ES-I3 (cell line): Measurements from ENCODE around the gene MYCBP2.

Experiments used
- H3K36me3 ChIP-seq: 2 replicates; pipeline ENCODE4 v1.6.1; 2013; ENCODE audit warnings: mild to moderate bottlenecking, low read length, control low read depth, moderate library complexity; ENCODE audit not compliant: insufficient read depth
- H3K4me1 ChIP-seq: 2 replicates; pipeline ENCODE4 v1.6.1; 2013; ENCODE audit warnings: mild to moderate bottlenecking, control low read depth, low read length; ENCODE audit not compliant: insufficient read depth
- H3K9ac ChIP-seq: 2 replicates; pipeline ENCODE4 v1.6.1; 2013; ENCODE audit warnings: low read depth, mild to moderate bottlenecking, low read length, moderate library complexity
- H3K9me3 ChIP-seq: 2 replicates; pipeline ENCODE4 v1.6.1; 2013; ENCODE audit warnings: mild to moderate bottlenecking, low read length, moderate library complexity; ENCODE audit not compliant: control insufficient read depth, insufficient read depth

The MYCBP2 gene, protein sequence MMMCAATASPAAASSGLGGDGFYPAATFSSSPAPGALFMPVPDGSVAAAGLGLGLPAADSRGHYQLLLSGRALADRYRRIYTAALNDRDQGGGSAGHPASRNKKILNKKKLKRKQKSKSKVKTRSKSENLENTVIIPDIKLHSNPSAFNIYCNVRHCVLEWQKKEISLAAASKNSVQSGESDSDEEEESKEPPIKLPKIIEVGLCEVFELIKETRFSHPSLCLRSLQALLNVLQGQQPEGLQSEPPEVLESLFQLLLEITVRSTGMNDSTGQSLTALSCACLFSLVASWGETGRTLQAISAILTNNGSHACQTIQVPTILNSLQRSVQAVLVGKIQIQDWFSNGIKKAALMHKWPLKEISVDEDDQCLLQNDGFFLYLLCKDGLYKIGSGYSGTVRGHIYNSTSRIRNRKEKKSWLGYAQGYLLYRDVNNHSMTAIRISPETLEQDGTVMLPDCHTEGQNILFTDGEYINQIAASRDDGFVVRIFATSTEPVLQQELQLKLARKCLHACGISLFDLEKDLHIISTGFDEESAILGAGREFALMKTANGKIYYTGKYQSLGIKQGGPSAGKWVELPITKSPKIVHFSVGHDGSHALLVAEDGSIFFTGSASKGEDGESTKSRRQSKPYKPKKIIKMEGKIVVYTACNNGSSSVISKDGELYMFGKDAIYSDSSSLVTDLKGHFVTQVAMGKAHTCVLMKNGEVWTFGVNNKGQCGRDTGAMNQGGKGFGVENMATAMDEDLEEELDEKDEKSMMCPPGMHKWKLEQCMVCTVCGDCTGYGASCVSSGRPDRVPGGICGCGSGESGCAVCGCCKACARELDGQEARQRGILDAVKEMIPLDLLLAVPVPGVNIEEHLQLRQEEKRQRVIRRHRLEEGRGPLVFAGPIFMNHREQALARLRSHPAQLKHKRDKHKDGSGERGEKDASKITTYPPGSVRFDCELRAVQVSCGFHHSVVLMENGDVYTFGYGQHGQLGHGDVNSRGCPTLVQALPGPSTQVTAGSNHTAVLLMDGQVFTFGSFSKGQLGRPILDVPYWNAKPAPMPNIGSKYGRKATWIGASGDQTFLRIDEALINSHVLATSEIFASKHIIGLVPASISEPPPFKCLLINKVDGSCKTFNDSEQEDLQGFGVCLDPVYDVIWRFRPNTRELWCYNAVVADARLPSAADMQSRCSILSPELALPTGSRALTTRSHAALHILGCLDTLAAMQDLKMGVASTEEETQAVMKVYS (N-terminal part only)

DNA sequence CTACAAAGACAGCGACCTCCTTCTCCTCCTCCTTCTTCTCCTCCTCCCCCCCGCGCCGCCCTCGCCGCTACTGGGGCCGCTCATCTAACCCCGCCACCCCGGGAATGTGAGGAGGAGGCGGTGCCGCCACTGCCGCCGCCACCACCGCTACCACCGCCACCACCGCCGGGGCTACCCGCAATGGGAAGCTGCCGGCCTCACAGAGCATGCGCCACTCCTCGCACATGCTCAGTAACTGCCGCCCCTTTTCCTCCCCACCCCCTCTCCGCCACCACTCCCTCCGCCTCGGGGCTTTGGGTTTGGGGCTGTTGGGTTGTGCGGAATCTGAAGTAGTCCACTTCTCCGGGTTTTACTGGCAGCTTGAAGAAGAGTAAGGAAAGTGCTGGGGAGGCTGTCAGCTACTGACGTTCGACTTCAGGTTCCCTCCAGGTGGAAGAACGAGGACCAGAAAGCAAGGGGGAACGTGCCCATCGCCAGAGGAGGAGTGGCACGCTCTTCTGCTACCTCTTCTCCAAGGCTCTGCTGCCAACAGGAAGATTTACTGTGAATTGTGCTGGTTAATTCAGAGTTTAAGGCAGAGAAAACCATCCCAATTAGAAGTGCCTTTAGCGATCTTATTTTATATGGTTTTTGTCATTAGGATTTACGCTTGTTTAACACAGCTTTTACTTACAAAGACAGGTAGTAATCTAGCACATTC, at the start of gene MYCBP2:
MYCBP2 (minus strand) TSS at position 190 of the 700 bp plus-strand sequence. CDS start 319 bp downstream, outside the sequence.
- peak within 1 kb of the TSS; percentile 67 for H3K9ac ChIP-seq
- H3K9me3 ChIP-seq, result no peaks in the 10 kb centered on the region
- peaks cover 5% of the 10 kb centered on the region; the same call in 1 of the 2 replicates for H3K4me1 ChIP-seq
- H3K36me3 ChIP-seq, result no peaks in the 10 kb centered on the region

DNA sequence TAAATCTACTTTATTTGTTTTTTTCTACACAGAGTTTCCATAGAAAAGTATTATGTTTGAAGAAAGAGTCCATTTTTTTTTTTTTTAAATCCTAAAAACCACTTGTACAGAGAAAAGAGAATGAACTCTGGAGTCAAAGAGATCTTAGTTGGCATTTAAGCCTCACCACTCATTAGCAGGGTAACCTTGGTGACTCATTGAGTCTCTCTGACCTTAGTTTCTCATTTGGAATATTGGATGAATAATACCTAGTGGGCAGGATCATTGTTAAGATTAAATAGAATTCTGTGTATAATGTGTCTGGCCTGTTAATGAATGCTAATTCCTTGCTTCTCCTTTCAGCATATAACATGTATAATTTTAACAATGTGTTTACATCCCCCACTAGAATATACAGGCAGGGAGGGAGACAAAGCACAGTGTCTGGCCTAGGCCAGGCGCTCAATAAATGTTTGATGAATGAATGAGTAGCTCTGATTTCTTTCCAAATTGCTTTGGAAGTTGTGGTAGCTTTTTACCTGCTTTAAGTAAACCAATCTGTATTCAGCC, 48.7 kb upstream of the MYCBP2 start:
- Histone ChIP-seq H3K36me3 (no peaks in the 10 kb centered on the region), H3K4me1 (peaks cover 9% of the 10 kb centered on the region), H3K9me3 (no peaks in the 10 kb centered on the region)

DNA sequence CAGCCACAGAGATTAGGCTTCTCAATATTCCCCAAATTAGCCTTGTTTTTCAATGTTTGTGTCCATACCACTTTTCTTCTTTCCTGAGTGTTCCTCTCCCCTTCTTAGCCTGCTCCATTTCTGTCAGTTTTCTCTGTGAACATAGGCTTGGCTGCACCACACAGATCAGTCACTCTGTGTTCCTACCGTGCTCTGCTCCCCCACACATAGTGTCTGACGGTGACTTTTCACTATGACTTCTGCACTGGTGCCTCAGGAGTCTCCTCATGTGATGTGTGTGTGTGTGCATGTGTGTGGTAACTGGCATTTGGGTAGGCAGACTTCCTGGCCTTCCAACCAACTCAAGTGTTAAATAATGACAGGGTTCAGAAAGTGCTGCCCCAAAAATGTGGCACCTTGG, 47.9 kb upstream of the MYCBP2 start:
- Histone ChIP-seq H3K9ac (no peak overlapping the region), H3K36me3 (no peaks in the 10 kb centered on the region)

More for the DNA sequence above, 48.7 kb upstream of the MYCBP2 start:
- H3K9ac ChIP-seq, result no peak overlapping the region

DNA sequence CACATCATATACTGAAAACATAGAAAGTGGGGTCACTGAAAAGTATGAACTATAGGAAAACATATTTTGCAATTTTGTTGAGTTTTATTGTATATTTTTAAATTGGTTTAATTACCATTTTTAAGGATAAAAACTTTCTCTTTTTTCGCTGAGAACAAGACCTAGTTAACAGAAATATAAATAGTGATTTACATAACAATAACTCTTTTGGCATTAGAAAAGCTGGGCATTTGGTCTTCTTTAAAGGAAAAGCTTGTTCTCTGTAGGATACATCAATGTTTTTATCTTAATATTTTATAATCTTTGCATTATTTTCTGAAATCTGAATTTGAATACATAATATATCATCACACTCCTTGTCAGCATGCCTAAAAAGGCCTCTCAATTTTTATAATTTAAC, 47.4 kb upstream of the MYCBP2 start:
- H3K9ac ChIP-seq, result no peak overlapping the region
- H3K9me3 ChIP-seq, result no peaks in the 10 kb centered on the region
- no peaks in the 10 kb centered on the region for H3K36me3 ChIP-seq
- peaks cover 9% of the 10 kb centered on the region for H3K4me1 ChIP-seq

More for the DNA sequence above, 47.9 kb upstream of the MYCBP2 start:
- Histone ChIP-seq H3K4me1 (peaks cover 9% of the 10 kb centered on the region), H3K9me3 (no peaks in the 10 kb centered on the region)

DNA sequence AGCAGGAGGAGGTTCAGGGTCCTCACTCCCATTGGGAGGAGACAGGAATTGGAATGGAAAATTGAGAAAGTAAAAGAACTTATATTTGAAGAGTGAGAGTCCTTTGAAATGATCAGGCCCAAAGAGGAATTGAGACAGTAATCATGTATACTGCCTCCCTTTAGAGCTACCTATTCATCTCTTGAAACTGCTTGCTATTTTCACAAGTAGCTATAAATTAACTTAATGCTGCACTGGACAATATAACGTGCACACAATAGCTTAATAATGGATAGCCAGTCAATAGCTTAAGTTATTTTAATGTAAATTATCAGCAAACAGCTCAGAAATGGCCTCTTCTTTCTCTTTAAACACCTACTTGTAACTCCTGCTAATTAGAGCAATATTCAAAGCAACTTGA, 46.6 kb upstream of the MYCBP2 start:
- peaks cover 9% of the 10 kb centered on the region for H3K4me1 ChIP-seq
- no peaks in the 10 kb centered on the region for H3K9me3 ChIP-seq
- no peak overlapping the region for H3K9ac ChIP-seq
- H3K36me3 ChIP-seq, result no peaks in the 10 kb centered on the region

DNA sequence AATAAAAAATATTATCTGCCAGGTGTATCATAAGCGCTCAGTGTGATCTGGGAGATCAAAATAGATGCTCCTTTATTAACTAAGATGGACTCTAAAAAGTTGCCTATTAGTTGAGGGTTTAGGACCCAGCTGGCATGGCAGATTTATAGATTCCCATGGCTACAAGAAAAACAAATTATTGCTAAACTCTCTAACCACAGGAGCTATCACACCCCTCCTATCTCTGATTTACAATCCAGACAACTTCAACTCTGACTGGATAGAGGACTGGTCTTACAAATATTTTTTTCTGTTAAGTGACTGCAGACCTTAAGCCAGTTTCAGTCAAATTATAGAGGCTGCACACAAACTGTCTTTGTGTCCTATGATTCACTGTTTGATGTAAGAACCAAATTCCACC, 45.4 kb upstream of the MYCBP2 start:
- Histone ChIP-seq H3K36me3 (no peaks in the 10 kb centered on the region), H3K9me3 (no peaks in the 10 kb centered on the region), H3K9ac (no peak overlapping the region), H3K4me1 (peaks cover 9% of the 10 kb centered on the region)

DNA sequence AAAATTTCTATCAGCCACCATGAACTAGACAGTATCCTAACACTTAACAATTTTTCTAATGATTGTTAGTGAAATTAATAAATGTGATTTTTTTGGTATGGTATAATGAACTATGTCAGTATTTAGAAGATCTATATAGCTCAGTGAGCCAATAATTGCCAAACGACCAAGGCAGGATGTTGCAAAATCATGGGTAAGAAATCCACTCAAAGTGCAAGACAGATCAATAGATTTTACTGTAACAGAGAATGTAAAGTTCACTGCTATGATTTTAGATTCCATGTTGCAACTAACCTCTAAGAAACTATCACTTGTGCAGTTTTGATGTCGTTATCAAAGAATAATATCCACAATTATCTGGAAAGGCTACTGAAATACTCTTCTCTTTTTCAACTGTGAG, 44.0 kb upstream of the MYCBP2 start:
- H3K9ac ChIP-seq, result no peak overlapping the region
- H3K4me1 ChIP-seq, result peaks cover 9% of the 10 kb centered on the region
- no peaks in the 10 kb centered on the region for H3K36me3 ChIP-seq
- H3K9me3 ChIP-seq, result no peaks in the 10 kb centered on the region

DNA sequence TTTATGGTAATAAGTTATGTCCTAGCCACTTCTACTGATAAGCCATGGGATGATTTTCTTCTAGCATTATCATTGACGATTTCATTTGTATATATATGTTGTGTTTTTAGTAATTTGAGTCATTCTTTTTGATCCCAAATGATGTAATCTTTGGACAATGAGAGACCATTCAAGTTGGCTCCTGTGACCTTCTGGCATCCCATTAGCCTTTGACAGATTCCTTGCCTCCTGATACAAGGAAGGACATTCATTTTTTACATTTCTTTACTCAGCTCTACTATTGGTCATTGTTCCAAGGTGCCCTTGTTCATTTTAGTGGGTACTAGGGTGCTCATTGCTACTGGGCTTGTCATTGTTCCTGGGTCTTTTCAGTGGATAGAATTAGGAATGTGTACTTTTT, 35.3 kb upstream of the MYCBP2 start:
- Histone ChIP-seq H3K9ac (no peak overlapping the region), H3K36me3 (no peaks in the 10 kb centered on the region), H3K4me1 (no peaks in the 10 kb centered on the region)

DNA sequence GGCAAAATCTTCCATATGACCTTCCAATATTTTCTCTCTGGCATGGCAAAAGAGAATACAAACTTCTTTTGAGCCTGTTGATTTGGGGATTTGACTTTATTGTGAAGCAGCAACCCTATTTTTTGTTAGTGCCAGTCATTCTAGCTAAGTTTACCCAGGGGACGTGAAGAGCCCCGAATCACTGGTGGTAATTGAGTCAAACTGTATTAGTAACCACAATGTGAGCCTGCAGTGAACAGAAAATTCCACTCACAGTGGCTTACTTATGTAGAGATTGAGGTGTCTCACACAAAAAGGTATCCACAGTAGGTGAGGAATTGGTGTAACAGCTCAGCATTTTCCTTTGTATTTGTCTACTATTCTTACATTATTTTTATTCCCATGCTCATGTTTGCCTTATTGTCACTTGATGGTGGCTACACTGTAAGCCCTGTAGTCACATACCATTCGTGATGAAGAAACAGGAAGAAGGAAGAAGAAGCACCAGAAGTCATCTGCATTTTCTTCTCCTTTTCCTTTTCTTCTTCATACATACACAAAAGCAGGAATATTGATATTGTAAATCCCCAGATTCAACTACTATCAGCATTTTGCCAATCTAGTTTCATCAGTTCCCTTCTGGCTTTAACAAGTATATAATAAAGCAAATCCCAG, 33.3 kb upstream of the MYCBP2 start:
- no peaks in the 10 kb centered on the region for H3K36me3 ChIP-seq
- H3K9ac ChIP-seq, result no peak overlapping the region
- H3K9me3 ChIP-seq, result no peaks in the 10 kb centered on the region
- no peaks in the 10 kb centered on the region for H3K4me1 ChIP-seq

More for the DNA sequence above, 35.3 kb upstream of the MYCBP2 start:
- no peaks in the 10 kb centered on the region for H3K9me3 ChIP-seq

DNA sequence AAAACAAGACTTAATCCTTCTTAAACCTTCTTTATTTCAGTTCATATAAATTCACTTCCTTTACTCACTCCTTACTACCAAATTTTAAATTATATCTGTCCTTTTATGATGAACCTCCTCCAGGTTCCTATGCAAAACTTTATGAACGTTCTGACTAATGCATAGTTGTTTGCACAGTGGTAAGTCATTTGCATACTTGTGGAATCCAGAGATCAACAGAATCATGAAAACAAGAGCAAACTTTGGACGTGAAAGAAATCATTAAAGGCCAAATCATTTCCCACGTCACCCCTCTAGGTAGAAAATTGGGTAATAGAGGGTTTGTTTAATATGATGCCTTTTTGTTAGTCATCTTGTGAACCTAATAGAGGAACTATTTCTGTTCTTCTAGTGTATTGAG, 32.3 kb upstream of the MYCBP2 start:
- H3K36me3 ChIP-seq, result no peaks in the 10 kb centered on the region
- H3K4me1 ChIP-seq, result no peaks in the 10 kb centered on the region
- H3K9ac ChIP-seq, result no peak overlapping the region
- H3K9me3 ChIP-seq, result no peaks in the 10 kb centered on the region

DNA sequence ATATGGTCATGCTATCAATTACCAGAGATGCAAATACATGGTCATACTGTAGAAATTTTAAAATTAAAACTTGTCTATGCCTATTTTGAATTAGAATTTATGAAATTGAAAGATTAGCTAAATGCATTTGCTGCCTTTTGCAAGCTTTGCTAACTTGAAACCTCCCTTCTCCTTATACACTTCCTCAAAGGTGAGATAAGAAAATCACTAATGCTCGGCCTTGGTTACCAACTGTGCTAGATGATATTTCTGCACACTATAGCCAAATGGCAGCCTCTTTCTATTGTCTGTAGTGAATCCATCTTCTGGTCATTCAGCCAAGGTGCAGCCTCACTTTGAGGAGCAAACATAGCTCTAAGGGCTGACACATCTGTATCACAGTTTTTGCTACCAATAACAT, 31.1 kb upstream of the MYCBP2 start:
- Histone ChIP-seq H3K36me3 (no peaks in the 10 kb centered on the region), H3K4me1 (no peaks in the 10 kb centered on the region), H3K9ac (no peak overlapping the region), H3K9me3 (no peaks in the 10 kb centered on the region)

DNA sequence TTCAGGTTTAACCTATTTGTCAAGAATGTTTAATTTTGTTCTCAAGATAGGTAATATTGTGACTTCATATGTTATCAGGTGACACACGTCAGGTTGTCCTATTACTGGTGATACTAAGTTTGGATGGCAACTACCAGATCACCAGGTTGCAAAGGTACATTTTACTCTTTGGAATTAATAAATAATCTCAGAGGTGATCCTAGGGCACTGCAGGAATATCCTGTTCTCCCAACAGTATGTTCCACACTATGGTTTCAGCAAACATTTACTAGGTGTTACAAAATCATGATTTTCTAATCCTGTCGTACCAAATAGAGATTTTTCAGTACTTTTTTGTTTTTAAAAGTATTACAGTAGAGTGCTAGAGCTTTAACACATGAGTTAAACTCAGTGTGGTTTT, 29.3 kb upstream of the MYCBP2 start:
- H3K4me1 ChIP-seq, result no peaks in the 10 kb centered on the region
- no peaks in the 10 kb centered on the region for H3K9me3 ChIP-seq
- no peaks in the 10 kb centered on the region for H3K36me3 ChIP-seq
- no peak overlapping the region for H3K9ac ChIP-seq

DNA sequence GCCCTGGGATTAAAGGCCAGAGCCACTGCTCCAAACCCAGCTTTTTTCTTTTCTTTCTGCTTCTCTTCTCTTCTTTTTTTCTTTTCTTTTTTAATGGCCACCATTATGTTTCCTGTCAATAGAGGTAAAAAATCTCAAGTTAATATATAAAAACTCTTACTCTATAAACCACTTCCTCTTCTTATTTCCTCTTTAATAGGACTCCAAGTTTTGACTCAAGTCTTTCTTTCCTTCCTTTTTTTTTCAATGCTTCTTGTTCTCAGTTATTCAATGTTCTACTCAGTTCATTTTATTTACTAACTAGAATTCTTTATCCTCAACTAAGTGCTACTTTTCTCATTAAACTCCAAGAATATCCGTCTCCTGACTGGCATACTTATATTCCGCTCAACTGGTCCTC, 27.1 kb upstream of the MYCBP2 start:
- no peaks in the 10 kb centered on the region for H3K4me1 ChIP-seq
- H3K9ac ChIP-seq, result no peak overlapping the region
- H3K36me3 ChIP-seq, result no peaks in the 10 kb centered on the region
- H3K9me3 ChIP-seq, result no peaks in the 10 kb centered on the region
